Activated CD4-positive, alpha-beta T cell treated with anti-CD3 and anti-CD28 coated beads, Interleukin-2, amount 50 U/mL, for 48 hours (primary cell): ENCODE results near the gene WNT8B.

Experiments
- DNase-seq, 2 experiments: peaks; one replicate each; pipeline ENCODE4 v3.0.0-alpha.2; 2020

Gene WNT8B

DNA sequence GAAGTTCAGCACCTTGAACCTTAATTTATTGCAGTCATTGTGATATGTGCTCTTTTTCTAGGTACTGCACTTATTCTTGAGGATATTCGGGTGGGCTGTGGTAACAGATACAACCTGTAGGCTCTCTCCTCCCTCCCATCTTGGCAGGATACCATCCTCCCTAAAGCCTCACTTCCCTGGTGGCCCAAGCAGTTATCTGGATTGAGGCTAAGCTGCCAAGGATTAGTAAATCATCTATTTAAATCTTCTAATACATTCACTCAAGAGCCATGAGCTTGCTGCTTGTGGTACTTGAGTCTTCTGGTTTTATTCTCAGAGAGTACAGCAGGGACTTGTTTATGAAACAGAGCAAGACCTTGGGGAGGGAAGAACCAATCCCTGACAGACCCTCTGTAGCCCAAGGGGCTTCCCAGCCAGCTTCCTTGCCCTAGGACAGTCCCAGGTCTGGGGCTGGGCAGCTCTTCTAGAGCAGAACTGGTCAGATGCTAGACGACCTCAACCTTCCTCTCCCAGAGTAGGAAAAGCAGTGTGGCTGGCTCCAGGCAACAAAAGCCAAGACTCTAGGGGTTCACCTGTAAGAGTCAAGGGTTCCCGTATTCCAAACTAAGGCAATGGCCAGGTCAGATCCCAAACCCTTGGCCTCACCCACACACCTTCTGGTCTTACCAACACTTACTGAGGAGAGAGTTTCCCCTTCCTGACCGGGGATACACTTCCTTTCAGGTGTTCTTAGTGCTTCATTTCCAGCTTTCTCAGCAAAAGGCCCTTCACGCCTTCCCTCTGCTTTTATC lies 21.3 kb downstream of the WNT8B start:
- no peak for DNase-seq

DNA sequence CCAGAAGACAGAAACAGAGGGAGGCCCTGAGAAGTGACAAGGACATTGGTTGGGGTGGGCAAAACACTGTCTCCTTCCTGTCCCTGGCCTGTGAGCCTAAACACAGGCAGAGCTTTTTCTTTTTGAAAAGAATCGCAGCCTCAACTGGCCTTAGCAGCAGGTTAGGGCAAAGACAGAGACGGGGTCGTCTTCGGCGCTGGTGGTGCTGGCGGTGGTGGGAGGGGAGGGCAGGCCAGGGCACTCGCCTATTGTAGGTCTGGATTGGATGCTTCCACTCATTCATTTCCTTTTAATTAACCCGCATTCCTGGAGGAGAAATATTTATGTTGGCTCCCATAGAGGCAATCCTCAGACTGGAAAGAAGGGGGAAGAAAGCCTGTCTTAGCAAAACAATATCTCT lies 22.6 kb downstream of the WNT8B start:
- no peak for DNase-seq

DNA sequence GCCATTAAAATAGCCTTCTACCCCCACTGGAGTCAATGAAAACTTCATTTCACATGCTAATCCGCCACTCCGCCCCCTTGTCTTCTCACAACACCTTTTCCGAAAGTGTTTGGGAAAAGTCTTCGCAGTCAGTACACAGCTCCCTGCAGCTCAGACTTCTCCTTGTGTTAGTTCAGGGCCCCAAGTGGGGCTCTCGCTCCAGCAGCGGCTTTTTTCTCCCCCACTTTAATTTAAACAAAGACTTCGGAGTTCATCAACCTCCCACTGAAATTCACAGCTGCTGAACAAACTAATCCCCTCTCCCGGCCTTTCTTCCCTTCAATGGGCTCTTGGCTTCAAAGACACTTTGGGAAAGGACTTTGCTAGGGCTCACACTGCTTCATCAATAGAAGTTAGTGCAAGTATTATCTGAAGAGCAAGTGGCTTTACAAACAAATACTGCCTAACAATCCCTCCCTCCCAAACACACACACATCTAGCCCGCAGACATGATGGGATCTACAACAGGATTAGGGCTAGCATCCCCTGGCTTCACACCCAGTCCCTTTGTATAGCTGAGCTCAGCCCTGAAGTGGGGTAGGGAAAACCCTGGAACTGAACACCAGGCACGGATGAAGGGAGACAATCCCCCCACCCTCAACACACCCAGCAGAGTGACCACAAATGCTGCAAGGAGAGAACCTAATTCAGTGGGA lies 23.1 kb downstream of the WNT8B start:
- no peak for DNase-seq

DNA sequence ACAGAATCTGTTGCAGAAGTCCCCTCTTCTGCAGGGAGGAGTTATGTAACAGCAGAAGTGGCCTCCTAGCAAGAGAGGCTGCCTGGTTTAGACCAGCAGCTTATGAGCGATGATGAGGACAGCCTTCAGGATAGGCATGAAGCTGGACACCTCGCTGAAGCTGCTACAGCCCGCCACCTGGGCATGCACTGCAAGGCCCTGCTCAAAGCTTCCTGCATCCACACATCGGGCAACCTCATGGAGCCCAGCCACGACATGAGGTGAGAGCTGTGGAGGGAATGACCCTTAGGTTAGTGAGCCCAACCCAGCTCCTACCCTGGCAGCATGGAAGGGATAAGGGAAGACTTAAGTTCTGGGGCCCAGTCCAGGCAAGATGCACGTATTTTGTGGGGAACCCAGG lies 24.7 kb downstream of the WNT8B start:
- no peak for DNase-seq

DNA sequence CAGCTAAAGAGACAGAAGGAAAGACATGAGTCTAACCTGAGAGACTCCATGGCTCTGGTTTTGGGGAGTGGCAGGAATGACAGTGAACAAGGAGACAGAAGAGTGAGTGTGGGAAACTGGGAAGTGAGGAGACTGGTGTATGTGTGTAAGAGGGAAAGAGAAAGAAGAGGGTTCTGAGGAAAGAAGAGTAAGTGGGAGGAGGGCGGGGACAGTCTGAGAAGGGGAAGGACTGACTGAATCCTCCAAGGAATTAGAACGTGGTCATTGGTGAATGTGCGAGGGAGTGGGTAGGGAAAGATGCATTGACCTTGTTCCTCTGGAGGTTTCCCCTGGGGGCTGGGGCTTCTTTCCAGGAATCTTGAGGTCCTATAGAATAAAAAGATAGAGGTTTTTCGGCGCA lies 26.6 kb downstream of the WNT8B start:
- DNase-seq, result no peak

DNA sequence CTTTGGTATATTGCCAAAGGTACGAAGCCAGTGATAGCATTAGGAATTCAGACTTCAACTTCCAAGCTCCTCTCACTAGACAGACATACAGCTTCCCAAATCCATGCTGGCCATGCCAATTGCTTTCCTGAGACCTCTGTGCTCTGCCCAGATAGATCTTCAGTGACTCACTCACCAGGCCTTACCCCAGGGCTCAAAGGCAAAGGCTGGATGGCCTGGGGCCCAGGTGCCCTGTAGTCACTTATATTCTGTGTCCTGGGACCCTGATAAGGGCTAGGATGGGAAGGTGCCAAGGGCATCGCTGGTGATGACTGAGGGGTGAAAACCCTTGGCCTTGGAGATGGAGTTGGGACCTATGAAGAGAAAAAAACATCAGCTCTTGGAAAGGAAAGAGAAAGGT lies 27.7 kb downstream of the WNT8B start:
- no peak for DNase-seq

DNA sequence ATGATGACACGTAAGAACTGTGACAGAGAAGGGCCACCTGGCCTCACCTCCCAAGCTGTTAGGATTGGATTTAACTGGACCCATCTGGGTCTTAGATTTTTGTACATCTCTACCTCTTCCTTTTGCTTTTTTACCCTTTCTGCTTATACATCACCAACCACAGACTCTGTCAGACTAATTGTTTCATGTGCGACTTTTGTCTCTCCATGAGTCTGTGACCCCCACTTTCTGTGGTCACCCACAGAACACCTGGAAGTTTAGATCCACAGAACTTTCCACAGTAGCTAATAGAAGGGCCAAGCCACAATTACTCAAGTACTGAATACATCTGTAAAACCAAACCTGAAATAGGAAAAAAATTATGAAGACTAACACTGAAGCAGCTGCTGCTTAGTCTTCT lies 33.8 kb downstream of the WNT8B start:
- DNase-seq, result no peak

DNA sequence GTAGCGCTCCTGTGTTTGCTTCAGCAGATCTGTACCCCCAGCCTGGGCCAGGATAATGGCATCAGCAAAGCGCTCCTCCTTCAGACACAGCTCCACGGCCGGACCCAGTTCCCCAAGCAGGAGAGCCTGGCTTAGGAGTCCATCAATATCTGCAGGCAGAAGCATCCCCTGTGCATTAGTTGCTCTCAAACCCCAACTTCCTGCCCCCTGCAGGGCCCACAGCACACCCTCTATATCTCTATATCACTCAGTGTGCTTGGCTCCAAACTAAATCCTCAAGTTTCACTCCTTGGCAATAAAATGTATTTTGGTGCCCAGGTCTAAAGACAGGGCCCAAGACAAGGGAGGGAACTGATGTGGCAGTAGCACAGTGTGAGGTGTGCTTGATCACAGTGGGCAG lies 35.2 kb downstream of the WNT8B start:
- no peak for DNase-seq

DNA sequence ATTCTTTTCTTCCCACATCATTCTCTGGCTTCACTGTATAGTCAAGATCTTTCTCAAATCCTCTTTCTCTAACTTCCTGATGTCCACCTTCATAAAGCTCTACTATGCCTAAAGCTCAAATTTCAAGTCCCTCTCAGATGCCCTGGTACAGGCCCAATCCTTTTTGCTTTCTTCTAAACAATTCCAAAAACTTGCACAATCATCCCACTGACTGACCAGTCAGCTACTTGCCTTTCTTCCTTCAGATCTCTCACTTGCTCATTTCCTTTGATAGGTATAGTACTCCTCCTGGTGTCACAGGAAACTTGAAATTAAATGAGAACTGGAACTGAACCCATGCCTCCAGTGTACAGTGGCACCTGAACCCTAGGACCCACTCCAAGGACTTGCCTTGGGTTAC lies 38.6 kb downstream of the WNT8B start:
- no peak for DNase-seq

DNA sequence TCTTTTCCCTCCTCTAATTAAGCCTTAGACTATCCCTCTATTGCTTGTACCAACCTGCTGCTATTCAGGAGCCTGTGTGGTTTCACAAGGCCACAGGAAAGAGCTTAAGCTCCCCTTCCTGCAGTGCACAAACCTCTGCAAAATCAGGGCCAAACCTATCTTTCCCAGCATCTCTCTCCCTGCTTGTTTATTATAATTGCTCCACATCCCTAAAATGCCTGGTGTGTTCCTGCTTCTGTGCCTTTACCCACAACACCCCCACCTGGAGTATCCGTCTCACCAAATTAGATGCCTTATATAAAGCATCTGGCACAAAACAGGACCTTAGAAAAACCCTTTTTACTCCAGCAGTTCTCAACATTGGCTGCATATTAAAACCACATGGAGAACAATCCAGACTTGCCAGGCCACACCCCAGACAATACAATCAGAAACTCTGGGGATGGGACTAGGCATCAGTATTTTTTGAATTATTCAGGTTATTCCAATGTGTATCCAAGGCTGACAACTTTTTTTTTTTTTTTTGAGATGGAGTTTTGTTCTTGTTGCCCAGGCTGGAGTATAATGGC lies 40.2 kb downstream of the WNT8B start:
- no peak for DNase-seq

DNA sequence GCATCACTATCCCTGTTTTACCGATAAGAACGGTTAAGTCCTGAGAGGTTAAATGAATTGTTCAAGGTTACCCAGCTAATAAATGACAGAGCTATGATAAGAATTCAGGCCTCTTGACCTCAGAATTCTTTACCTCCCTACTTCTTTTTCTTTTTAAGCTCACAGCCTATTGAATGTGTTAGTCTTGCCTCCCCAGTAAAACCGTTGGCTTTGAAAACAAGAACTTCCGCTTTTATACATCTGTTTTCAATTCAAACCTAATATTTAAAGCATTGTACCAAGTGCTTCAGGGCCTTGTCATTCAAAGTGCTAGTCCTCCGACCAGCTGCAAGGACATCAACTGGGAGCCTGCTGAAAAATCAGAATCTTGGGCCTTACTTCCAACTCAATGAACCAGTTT lies 41.3 kb downstream of the WNT8B start:
- DNase-seq, result no peak

DNA sequence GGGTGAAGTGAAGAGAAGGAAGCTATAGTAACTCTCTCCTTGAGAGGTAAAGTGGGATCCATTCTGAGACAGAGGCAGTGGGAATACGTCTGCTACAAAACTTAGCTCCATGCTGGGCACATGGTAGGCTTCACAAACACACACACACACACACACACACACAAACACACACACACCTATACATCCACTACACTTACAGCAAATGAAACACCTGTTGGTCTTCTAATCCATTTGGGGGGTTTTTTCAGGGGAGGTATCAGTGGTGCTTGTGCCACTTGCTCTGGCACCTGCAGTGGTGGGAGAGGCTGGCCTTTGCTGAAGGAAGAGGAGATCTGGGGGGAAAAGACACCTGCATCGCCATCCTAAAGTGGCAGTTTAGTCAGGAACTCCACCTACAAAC lies 42.4 kb downstream of the WNT8B start:
- no peak for DNase-seq

DNA sequence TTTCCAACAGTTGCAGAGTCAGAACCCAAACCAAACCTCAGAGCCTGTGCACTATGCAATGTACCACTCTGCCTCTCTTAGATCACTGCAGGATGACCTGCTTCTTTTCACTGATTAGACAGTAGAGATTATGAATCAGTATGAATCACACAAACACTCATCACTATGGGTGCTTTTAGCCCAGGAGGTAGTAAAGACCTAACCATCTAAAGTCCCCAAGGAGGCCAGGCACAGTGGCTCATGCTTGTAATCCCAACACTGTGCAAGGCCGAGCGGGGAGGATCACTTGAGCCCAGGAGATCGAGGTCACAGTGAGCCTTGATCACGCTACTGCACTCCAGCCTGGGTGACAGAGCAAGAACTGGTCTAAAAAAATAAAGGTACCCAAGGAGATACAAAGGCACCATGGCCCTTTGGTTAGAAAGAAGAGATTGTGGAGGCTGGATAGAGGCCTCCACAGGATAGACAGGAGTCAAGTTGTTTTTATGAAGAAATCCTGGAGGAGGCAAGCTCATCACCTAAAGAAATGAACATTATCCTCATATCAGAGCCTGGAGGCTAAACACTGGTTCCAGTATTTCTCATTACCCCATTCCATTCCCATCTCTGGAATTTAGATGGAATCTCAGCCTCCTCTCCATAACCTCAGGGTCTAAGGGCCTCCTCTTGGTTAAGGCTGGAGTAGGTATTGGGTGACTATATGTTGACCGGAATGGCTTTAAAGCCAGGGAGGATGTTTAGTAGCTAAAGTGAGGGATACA lies 44.0 kb downstream of the WNT8B start:
- peak; percentile 17 to 38 for DNase-seq

DNA sequence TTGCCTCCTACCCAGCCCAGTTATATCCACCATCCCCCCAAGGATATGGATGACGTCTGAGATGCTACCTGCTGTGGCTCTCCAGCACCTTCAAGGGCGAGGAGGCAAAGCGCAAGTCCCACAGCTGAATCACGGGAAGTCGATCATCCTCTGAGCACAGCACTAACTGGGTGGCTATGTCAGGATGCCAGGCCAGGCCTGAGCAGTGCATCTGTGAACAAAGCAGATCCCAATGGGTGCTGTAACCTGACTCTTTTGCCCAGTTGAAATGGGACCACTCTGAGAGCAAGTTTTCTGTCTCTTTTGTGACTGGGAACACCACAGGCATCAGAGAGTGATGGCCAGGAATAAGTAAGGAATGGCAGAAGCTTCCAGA lies 44.5 kb downstream of the WNT8B start:
- no peak for DNase-seq

DNA sequence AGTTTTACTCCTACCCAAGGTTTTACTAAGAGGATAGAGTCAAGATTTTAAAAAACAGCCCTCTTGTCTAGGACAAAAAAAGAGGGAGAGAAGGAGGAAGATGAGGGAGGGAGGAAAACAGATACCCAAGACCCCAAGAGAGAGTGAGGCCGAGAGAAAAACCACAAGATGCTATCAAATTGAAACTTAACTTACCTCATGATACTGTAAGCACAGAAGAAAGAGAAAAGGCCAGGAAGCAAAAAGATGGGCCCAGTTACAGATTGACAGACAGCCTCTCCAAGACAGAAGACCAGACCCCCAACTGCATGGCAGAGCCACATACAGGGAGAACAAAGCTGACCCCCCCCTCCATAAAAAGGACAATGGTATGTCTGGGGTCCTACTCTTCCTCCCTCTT lies 45.5 kb downstream of the WNT8B start:
- no peak for DNase-seq

DNA sequence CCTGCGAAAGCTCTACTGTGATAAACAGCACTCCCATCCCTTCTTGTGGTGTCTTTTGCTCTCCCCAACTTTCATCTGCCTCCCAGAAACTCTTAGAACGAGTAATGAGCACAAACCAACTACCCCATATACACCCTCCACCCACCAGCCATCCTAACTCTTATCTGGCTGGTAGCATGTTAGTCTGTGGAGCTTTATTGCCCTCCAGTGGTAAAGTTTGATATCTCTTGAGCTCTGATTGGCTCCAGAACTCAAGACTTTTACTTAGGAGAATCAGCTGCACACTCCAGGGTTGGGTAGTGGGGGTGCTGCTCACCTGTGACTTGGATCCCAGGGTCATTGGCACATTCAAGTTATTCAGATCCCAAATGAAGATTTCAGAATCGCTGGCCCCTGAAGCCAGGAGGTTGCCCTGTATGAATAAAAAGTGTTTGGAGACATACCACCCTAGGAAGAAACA lies 45.9 kb downstream of the WNT8B start:
- peak; percentile 22 to 38 for DNase-seq

DNA sequence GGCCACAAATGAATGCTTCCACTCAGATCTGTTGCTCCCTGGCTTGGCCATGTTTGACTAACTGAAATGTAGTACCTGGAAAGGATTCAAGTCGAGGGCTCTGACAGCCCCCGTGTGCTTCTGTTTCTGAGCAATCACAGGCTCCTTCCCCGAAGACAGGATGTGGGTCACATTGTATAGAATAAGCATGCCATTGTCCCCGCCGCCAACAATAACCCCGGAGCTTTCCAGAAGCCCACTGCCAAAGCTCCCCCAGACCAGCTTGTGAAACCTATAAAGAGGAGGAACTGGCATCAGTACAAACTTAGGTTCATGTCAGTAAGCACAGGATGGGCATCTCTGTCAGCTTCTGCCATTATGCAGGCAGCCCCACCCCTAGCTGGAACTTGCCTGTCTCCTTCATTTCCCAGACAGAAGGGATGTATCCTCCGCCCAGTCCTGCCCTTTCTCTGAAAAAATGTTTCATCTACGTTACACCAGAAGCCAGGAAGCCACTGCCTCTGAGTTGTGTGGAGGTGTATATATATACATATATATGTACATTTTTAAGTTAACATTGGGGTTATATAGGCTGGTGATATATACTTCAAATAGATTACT lies 46.5 kb downstream of the WNT8B start:
- peak; percentile 59 to 72 for DNase-seq

DNA sequence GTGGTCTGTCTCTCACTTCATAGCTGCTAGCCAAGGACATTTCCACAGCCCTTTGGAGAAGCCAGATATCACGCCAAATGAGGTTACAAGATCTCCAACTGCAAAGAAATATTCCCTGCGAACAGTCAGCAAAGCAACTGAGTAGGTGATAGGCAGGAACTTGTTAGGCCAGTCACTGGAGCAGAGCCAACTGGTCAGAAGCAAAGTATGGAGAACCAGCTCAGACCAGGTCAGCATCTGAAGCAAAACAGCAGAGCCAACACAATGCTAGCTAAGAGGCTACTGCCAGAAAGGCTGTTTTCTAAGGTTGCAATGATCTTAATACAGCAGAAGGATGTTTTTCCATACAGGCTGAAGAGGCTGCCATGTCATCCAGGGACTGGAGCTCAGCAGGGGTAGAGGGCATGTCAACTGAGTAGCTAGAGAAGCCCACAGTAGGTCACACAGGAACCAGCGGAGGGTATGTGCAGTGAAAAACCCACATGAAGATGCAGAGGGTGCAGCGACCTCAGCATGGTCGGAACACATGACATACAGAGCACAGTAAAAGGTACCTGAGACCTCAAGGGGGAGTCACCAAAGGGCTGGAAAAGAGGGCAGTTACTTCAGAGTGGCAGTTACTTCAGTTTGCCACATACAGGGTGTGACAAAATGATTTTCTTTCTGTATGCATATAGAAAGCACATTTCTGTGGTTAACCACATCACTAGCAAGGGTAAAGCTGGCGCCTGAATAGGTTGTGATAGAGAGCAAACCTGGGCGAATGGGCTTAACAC lies 47.9 kb downstream of the WNT8B start:
- peak; percentile 52 to 69 for DNase-seq

DNA sequence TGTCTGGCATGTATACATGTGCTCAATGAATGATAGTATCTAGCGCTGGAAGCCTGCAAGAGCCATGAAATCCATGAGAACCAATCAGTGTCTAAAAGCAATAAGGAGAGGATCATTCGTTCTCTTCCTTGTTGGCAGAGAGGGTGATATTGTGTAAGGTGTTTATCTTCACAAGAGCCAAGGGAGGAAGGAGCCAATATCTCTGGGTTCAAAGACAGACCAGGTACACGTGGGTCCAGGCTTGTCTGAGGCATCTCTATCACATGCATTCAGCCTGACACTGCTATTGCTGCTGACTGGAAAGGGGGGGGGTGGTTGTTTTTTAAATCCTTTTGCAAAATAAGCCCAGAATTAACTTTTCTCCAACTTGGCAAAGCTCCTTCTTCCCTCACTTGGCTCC lies 52.8 kb downstream of the WNT8B start:
- DNase-seq, result no peak

DNA sequence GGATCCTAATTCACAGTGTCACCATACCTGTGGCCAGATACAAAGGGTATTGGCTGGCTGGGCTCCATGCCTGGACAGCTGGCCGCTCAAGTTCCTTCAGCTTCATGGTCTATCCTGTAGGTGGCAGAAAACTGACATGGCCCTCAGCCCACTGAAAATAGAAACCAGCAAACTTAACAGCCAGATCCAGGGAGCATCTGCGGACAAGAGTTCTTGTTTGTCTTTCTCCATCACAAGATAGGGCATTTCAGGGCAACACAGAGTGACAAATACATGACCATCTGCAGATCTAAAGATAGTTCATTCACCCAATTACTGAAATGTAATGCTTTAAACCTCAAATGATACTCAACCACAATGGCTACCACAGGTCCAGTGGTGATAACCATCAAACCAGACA lies 54.0 kb downstream of the WNT8B start:
- no peak for DNase-seq

DNA sequence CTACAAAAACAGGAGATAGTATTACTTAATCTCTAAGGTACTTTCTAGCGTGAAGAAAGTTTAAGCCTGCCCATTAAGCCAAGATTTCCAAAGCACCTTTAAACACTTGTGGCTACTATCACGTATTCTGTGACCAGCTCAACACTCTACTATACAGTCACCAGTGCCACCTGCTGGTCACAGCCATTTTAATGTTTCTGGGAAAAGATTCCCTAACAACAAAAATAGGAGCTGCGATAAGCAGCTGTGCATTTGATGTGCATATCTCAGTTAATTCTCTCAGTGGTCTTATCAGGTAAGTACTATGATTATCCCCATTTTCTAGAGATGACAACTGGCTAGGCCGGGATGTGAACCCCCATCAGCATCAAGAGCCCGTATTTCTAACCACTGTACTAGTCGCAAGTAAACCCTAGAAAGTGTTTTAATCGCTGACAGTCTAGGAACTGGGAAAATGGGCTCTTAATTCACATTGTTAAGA lies 56.0 kb downstream of the WNT8B start:
- peak; percentile 72 to 79 for DNase-seq
